ENCODE measurements around the gene ADGRL1.

DNA sequence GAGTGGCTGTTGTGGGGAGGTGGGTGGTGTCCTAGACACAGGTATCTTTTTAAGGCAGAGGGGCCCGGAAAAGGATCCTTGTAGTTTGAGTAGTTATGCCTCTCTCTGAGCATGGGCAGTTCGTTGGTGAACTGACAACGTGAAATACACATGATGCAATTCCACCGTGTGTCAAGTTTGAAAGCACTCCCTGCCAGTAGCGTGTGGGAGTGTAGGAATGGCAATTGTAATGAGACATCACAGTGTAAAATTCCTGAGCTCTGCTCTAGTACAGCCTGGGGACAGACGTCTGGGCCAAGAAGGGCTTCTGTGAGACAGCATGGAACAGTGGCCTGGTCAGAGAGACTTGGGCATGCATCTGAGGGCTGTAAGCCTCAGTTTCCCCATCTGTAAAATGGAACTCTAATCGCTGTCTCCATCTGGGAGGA, 59.2 kb downstream of the ADGRL1 start:
- TF ChIP-seq, protein P1, sequence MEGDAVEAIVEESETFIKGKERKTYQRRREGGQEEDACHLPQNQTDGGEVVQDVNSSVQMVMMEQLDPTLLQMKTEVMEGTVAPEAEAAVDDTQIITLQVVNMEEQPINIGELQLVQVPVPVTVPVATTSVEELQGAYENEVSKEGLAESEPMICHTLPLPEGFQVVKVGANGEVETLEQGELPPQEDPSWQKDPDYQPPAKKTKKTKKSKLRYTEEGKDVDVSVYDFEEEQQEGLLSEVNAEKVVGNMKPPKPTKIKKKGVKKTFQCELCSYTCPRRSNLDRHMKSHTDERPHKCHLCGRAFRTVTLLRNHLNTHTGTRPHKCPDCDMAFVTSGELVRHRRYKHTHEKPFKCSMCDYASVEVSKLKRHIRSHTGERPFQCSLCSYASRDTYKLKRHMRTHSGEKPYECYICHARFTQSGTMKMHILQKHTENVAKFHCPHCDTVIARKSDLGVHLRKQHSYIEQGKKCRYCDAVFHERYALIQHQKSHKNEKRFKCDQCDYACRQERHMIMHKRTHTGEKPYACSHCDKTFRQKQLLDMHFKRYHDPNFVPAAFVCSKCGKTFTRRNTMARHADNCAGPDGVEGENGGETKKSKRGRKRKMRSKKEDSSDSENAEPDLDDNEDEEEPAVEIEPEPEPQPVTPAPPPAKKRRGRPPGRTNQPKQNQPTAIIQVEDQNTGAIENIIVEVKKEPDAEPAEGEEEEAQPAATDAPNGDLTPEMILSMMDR (IDR thresholded peaks at IDR 0.05; ENCODE audit: borderline replicate concordance, extremely low read depth, low read length, poor library complexity, severe bottlenecking), result no peak
- no peak for TF ChIP-seq EZH2 (IDR thresholded peaks at IDR 0.05; ENCODE audit: borderline replicate concordance, low read depth, low read length, severe bottlenecking)

Measured in DND-41 (cell line).